ENCODE measurements around the gene SLC45A2. TPM values are rescaled to one million over a fixed set of nuclear protein-coding genes. Genes with fewer than 3 reads are reported as not detected.

Gene SLC45A2
- total RNA-seq, 2 donors from 2014 or later, result 0.32 TPM; not detected in 1

DNA sequence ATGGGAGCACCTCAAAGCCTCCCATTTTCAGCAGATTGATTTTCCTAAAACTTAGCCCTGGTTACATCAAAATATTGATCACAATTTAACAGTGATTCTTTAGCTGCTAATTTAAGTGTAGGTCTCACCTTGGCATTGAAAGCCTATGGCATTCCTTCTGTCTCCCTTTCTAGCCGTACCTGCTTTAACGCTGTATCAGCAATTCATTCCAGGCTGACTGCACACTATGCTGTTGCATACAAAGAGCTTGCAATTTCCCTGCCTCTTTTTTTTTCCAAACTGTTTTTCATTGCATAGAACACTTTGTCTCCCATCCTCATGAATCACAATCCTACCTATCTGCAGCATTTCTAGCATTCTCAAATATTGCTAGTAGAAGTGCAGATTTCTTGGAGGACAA lies 32.3 kb upstream of the SLC45A2 start:
- Histone ChIP-seq H3K36me3 (no peaks in the 10 kb centered on the region), H3K4me3 (no peak overlapping the region), H3K27me3 (no peaks in the 10 kb centered on the region), H3K9me3 (no peaks in the 10 kb centered on the region), H3K4me1 (peaks cover 4% of the 10 kb centered on the region), H3K9ac (ENCODE audit: low read depth in 2 of 2, low read length in 2 of 2) (no peak overlapping the region), H3K27ac (no peak overlapping the region)
- intact Hi-C loops (cut with DNase I), result no loop called here
- TF ChIP-seq, protein P1, sequence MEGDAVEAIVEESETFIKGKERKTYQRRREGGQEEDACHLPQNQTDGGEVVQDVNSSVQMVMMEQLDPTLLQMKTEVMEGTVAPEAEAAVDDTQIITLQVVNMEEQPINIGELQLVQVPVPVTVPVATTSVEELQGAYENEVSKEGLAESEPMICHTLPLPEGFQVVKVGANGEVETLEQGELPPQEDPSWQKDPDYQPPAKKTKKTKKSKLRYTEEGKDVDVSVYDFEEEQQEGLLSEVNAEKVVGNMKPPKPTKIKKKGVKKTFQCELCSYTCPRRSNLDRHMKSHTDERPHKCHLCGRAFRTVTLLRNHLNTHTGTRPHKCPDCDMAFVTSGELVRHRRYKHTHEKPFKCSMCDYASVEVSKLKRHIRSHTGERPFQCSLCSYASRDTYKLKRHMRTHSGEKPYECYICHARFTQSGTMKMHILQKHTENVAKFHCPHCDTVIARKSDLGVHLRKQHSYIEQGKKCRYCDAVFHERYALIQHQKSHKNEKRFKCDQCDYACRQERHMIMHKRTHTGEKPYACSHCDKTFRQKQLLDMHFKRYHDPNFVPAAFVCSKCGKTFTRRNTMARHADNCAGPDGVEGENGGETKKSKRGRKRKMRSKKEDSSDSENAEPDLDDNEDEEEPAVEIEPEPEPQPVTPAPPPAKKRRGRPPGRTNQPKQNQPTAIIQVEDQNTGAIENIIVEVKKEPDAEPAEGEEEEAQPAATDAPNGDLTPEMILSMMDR (IDR thresholded peaks at IDR 0.05), result no peak
- DNase-seq, result no peak

DNA sequence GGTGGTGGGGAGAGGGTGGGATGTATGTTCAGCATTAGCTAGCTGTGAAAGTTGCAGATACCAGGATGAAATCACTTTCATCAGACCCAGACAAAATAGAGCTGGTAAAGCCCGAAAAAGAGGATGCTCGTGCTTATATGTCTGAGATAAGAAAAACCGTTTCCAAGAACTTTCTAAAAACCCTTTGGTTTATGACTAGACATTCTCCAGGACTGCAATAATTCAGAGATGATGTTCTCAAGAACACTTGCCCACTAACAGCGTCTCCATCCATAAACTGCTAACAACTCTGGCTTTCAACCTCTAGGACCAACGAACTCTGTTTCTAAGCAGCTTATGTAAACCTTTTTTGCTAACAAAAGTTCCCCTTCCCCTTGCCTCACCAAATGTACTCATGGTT lies 31.7 kb upstream of the SLC45A2 start:
- Histone ChIP-seq H3K9ac (ENCODE audit: low read depth in 2 of 2, low read length in 2 of 2) (no peak overlapping the region), H3K27me3 (no peaks in the 10 kb centered on the region), H3K4me3 (no peak overlapping the region), H3K4me1 (peaks cover 4% of the 10 kb centered on the region), H3K36me3 (no peaks in the 10 kb centered on the region), H3K27ac (no peak overlapping the region), H3K9me3 (no peaks in the 10 kb centered on the region)
- intact Hi-C loops (cut with DNase I), result no loop called here
- TF ChIP-seq, protein P1 (IDR thresholded peaks at IDR 0.05), result no peak
- no peak for DNase-seq

DNA sequence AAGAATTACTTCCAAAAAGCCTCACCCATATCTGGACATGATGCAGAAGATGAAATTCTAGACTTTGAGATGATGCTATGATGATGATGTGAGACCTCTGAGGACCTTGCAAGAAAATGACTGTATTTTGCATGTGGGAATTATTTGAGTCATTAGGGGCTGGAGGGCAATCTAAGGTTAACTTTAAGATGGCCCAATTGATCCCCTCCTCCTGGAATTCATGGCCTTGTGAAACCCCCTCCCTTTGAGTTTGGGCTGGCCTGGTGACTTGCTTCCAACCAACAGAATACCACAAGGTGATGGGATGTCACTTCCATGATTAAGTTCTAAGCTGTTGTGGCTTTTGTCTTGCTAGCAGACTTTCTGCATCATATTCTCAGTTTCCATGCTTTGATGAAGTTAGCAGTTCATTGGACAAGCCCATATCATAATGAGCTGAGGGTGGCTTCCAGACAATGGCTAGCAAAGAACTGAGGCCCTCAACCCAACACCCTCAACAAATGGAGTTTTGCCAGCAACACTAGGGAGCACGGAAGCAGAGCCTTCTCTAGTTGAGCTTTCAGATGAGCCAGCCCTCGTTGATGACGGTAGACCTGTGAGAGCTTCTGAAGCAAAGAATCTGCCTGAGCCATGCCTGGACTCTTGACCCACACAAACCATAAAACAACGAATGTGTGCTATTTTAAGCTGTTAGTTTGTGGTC lies 30.8 kb upstream of the SLC45A2 start:
- no peak for DNase-seq
- H3K9ac ChIP-seq (ENCODE audit: low read depth in 2 of 2, low read length in 2 of 2), result no peak overlapping the region
- H3K27ac ChIP-seq, result peak overlapping the region; percentile 41
- H3K4me1 ChIP-seq, result peaks cover 4% of the 10 kb centered on the region
- H3K36me3 ChIP-seq, result no peaks in the 10 kb centered on the region
- no peaks in the 10 kb centered on the region for H3K9me3 ChIP-seq
- intact Hi-C loops (cut with DNase I), result no loop called here
- H3K4me3 ChIP-seq, result no peak overlapping the region
- no peaks in the 10 kb centered on the region for H3K27me3 ChIP-seq
- TF ChIP-seq, protein P1 (IDR thresholded peaks at IDR 0.05), result no peak

DNA sequence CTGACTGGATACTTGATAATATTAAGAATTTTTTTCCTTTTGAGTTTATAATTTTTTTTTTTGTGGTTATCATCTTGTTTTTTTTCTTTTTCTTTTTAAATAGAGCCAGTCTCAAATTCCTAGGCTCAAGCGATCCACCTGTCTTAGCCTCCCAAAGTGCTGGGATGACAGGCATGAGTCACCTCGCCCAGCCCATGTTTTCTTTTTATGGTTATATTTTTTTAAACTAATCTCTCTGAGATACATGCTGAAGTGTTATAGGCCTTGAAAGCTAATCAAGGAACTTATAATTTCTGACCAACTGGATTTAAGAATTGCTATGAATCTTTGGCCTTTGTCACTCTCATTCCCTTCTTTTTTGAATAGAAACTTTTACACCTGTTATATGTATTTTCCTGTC lies 30.1 kb upstream of the SLC45A2 start:
- Histone ChIP-seq H3K27me3 (no peaks in the 10 kb centered on the region), H3K9me3 (no peaks in the 10 kb centered on the region), H3K27ac (peak overlapping the region; percentile 41), H3K9ac (ENCODE audit: low read depth in 2 of 2, low read length in 2 of 2) (no peak overlapping the region), H3K36me3 (no peaks in the 10 kb centered on the region), H3K4me1 (peaks cover 4% of the 10 kb centered on the region), H3K4me3 (no peak overlapping the region)
- TF ChIP-seq, protein P1 (IDR thresholded peaks at IDR 0.05), result no peak
- DNase-seq, result no peak
- intact Hi-C loops (cut with DNase I), result no loop called here

DNA sequence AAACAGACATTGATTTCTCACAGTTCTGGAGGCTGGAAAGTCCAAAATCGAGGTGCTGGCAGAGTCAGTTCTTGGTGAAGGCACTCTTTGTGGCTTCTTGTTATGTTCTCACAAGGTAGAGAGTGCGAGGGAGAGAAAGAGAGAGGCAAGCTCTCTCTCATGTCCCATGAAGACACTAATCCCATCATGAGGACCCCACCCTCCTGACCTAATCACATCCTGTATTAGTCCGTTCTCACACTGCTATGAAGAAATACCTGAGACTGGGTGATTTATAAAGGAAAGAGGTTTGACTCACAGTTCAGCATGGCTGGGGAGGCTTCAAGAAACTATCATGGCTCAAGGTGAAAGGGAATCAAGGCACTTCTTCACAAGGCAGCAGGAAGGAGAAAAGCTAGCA lies 29.1 kb upstream of the SLC45A2 start:
- intact Hi-C loops (cut with DNase I), result no loop called here
- DNase-seq, result no peak
- TF ChIP-seq, protein P1 (IDR thresholded peaks at IDR 0.05), result no peak
- Histone ChIP-seq H3K27me3 (no peaks in the 10 kb centered on the region), H3K9ac (ENCODE audit: low read depth in 2 of 2, low read length in 2 of 2) (no peak overlapping the region), H3K27ac (no peak overlapping the region), H3K4me3 (no peak overlapping the region), H3K4me1 (peaks cover 4% of the 10 kb centered on the region), H3K9me3 (no peaks in the 10 kb centered on the region), H3K36me3 (no peaks in the 10 kb centered on the region)

Data from colonic mucosa (tissue), 4 donors.